Adipocyte (in vitro differentiated cells): ENCODE data around the gene TFEB.
A peak's percentile ranks its signal among the peaks of the same experiment; 100 is the strongest.

Experiments used
- DNase-seq: peaks from one replicate; pipeline ENCODE4 v3.0.0-alpha.2; 2015; ENCODE audit warnings: low read depth
- H3K27me3 ChIP-seq: replicated peaks from 2 replicates; pipeline ENCODE4 v1.7.0; 2013; ENCODE audit warnings: mild to moderate bottlenecking, low read length, moderate library complexity; ENCODE audit not compliant: control insufficient read depth, insufficient read depth
- H3K36me3 ChIP-seq: 2 replicates; pipeline ENCODE4 v1.7.0; 2013; ENCODE audit warnings: low read length, mild to moderate bottlenecking, moderate library complexity; ENCODE audit not compliant: control insufficient read depth, insufficient read depth, severe bottlenecking
- H3K4me1 ChIP-seq: 2 replicates; pipeline ENCODE4 v1.7.0; 2013; ENCODE audit warnings: mild to moderate bottlenecking, low read length, moderate library complexity; ENCODE audit not compliant: control insufficient read depth, insufficient read depth
- H3K4me3 ChIP-seq: 2 replicates; pipeline ENCODE4 v1.7.0; 2013; ENCODE audit warnings: mild to moderate bottlenecking, low read length, moderate library complexity
- H3K9ac ChIP-seq: 2 replicates; pipeline ENCODE4 v1.7.0; 2013; ENCODE audit warnings: mild to moderate bottlenecking, low read length, moderate library complexity
- H3K9me3 ChIP-seq: 2 replicates; pipeline ENCODE4 v1.7.0; 2013; ENCODE audit warnings: mild to moderate bottlenecking, low read length, moderate library complexity; ENCODE audit not compliant: control insufficient read depth

TFEB gene

GRCh38 chr6:41759106-41759904, 23.9 kb upstream of the TFEB start:
- Histone ChIP-seq H3K4me3 (no peak overlapping the region), H3K9me3 (no peaks in the 10 kb centered on the region), H3K9ac (no peak overlapping the region), H3K4me1 (no peaks in the 10 kb centered on the region), H3K27me3 (peaks cover 28% of the 10 kb centered on the region), H3K36me3 (no peaks in the 10 kb centered on the region)
- no peak for DNase-seq

- no peak for DNase-seq
- no peaks in the 10 kb centered on the region for H3K4me1 ChIP-seq
- peaks cover 34% of the 10 kb centered on the region for H3K27me3 ChIP-seq
- no peak overlapping the region for H3K4me3 ChIP-seq
- H3K36me3 ChIP-seq: no peaks in the 10 kb centered on the region
- no peaks in the 10 kb centered on the region for H3K9me3 ChIP-seq
- H3K9ac ChIP-seq: no peak overlapping the region
These were observed 23.2 kb upstream of the TFEB start for GRCh38 chr6:41758641-41759035.

GRCh38 chr6:41757931-41758640, 22.7 kb upstream of the TFEB start:
- Histone ChIP-seq H3K36me3 (no peaks in the 10 kb centered on the region), H3K9ac (no peak overlapping the region)

GRCh38 chr6:41757271-41757670, 21.9 kb upstream of the TFEB start:
- Histone ChIP-seq H3K4me1 (no peaks in the 10 kb centered on the region), H3K9ac (no peak overlapping the region), H3K36me3 (no peaks in the 10 kb centered on the region), H3K27me3 (peaks cover 37% of the 10 kb centered on the region), H3K9me3 (no peaks in the 10 kb centered on the region), H3K4me3 (no peak overlapping the region)
- no peak for DNase-seq

More at GRCh38 chr6:41757931-41758640, 22.7 kb upstream of the TFEB start:
- Histone ChIP-seq H3K27me3 (peaks cover 37% of the 10 kb centered on the region), H3K9me3 (no peaks in the 10 kb centered on the region), H3K4me1 (no peaks in the 10 kb centered on the region), H3K4me3 (no peak overlapping the region)
- peak; percentile 12 for DNase-seq

- no peak for DNase-seq
- Histone ChIP-seq H3K36me3 (no peaks in the 10 kb centered on the region), H3K27me3 (peaks cover 37% of the 10 kb centered on the region), H3K9me3 (no peaks in the 10 kb centered on the region), H3K4me3 (no peak overlapping the region), H3K9ac (no peak overlapping the region), H3K4me1 (no peaks in the 10 kb centered on the region)
These were observed 20.9 kb upstream of the TFEB start for GRCh38 chr6:41756354-41756753.

- Histone ChIP-seq H3K4me3 (no peak overlapping the region), H3K4me1 (no peaks in the 10 kb centered on the region), H3K9me3 (no peaks in the 10 kb centered on the region), H3K27me3 (peaks cover 37% of the 10 kb centered on the region), H3K9ac (no peak overlapping the region), H3K36me3 (no peaks in the 10 kb centered on the region)
- DNase-seq: no peak
These were observed 20.5 kb upstream of the TFEB start for GRCh38 chr6:41755895-41756294.

GRCh38 chr6:41750374-41750773, 15.0 kb upstream of the TFEB start:
- Histone ChIP-seq H3K9ac (no peak overlapping the region), H3K9me3 (no peaks in the 10 kb centered on the region), H3K36me3 (no peaks in the 10 kb centered on the region), H3K27me3 (peaks cover 27% of the 10 kb centered on the region), H3K4me1 (no peaks in the 10 kb centered on the region), H3K4me3 (no peak overlapping the region)
- no peak for DNase-seq

- H3K27me3 ChIP-seq: peaks cover 20% of the 10 kb centered on the region
- no peak for DNase-seq
- H3K4me1 ChIP-seq: no peaks in the 10 kb centered on the region
- H3K9ac ChIP-seq: no peak overlapping the region
- no peak overlapping the region for H3K4me3 ChIP-seq
- H3K9me3 ChIP-seq: no peaks in the 10 kb centered on the region
- no peaks in the 10 kb centered on the region for H3K36me3 ChIP-seq
These were observed 13.1 kb upstream of the TFEB start for GRCh38 chr6:41748542-41748941.

- Histone ChIP-seq H3K9me3 (no peaks in the 10 kb centered on the region), H3K9ac (no peak overlapping the region), H3K27me3 (peaks cover 17% of the 10 kb centered on the region), H3K4me1 (no peaks in the 10 kb centered on the region), H3K4me3 (no peak overlapping the region), H3K36me3 (no peaks in the 10 kb centered on the region)
- no peak for DNase-seq
These were observed 12.7 kb upstream of the TFEB start for GRCh38 chr6:41748102-41748477.

GRCh38 chr6:41747256-41748101, 12.1 kb upstream of the TFEB start, which contains the start of gene PGC:
Gene PGC, minus strand, starts transcription at chr6:41747397. Its CDS starts 63 bp downstream, at chr6:41747334.
- DNase-seq: peak; percentile 36
- no peak within 1 kb of the TSS for H3K4me3 ChIP-seq
- no peaks in the 10 kb centered on the region for H3K9me3 ChIP-seq
- no peaks in the 10 kb centered on the region for H3K4me1 ChIP-seq
- H3K27me3 ChIP-seq: peaks cover 17% of the 10 kb centered on the region
- no peak within 1 kb of the TSS for H3K9ac ChIP-seq
- H3K36me3 ChIP-seq: no peaks in the 10 kb centered on the region

- no peak for DNase-seq
- Histone ChIP-seq H3K9ac (no peak overlapping the region), H3K36me3 (no peaks in the 10 kb centered on the region), H3K4me3 (no peak overlapping the region), H3K4me1 (no peaks in the 10 kb centered on the region), H3K9me3 (no peaks in the 10 kb centered on the region), H3K27me3 (peaks cover 17% of the 10 kb centered on the region)
These were observed 10.7 kb upstream of the TFEB start for GRCh38 chr6:41746107-41746506.
